Amygdala (tissue), 56 donors: ENCODE results near the gene NEAT1.

Experiments
- DNase-seq, 56 donors: peaks; one replicate each; lab custom pipeline; 2025; lab: John Stamatoyannopoulos, UW

The NEAT1 gene

DNA sequence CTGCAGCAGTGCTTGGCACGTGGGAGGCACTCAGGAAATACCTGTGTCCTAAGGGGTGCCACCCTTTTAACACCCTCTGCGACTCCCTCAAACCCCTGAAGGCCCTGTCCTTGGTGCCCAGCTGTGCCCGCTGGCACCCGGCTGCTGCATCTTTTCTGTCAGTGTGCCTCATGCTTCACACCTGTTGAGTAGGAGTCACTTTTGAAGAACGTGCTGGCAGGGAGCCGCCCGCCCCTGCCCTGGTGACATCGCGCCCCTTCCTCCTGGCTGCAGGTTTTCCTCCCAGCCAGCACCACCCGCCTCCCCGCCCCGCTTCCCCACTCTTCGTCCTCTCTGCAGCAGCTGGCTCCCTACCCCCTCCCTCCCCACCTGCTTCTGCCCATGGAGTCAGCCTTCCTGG lies 18.4 kb upstream of the NEAT1 start:
- DNase-seq, result no peak

DNA sequence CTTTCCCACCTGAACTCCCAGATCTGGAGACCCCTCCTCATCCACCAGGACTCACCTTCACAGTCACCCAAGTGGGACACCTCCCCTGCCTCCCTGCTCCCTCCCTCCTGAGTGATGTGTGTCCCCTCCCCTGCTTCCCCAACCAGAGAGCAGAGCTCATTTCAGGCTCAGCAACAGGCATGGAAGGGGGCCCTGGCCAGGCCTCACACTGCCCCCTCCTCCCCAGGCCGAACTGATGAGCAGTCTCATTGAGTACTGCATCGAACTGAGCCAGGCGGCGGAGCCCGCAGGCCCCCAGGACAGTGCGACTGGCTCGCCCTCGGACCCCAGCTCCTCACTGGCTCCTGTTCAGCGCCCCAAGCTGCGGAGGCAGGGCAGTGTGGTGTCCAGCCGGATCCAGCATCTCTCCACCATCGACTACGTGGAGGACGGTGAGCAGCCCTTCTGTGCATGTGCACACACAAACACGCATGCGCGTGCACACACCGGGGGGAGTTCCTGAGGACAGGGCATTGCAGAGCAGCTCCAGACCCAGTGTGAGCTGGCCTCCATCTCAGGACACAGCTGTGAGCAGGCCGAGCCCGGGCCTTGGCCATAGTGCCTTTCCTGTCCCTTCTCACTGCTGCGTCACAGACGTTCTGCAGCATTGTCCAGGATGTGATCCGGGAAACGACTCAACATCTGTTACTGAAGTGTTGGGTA lies 17.8 kb upstream of the NEAT1 start:
- DNase-seq, result no peak

GRCh38 chr11:65410936-65411680 lies 11.5 kb upstream of the NEAT1 start:
- DNase-seq, result no peak

DNA sequence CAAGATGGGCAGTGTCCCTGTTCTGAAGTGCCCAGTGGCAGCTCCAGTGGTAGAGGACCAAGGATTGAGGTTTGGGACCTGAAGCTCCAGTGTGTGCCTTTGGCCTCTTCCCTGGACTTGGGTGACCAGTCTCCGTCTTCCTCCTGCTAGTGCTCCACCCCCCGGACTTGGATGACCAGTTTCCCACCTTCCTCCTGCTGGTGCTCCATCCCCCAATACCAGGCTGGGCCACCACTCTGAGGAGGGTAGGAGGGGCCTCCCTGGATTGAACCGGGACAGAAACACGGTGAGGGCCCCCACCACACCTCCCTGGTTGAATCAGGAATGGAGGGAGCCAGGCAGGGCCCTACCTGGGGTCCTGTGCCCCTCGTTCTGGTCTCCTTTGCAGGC lies 10.9 kb upstream of the NEAT1 start:
- no peak for DNase-seq

DNA sequence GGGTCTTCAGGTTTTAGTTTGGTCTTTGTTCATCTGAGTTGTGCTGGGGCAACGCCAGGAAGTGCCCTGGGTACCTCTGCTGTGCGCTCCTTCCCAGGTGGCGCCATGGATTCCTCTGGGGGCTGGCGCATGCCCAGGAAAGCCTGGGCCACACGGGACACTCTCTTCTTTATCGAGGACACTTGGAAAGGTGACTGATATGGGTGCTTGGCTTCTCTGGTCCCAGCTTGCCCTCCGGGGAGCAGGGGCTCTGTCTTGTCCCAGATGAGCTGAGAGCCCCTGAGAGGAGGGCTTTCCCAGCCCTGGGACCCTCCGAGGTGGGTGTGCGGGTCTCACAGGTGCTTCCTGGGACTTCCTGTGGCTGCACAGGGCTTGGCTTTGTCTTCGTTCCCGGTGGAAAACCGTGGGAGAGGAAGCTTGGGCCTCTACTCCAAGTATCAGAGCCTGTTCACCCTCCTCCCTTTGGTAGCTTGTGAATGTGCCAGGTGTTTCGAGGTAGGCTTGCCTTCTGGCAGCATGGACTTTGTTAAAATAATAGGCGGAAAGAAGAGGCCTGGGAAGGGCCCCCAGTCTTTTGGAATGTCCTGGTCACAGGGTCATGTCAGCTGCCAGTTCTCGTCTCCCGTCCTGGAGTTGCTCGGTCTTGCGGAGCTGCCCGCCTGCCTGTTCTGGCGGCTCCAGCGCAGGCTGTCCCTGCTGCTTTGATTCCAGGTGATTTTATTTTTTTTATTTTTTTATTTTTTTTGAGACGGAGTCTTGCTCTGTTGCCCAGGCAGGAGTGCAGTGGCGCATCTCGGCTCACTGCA lies 10.1 kb upstream of the NEAT1 start:
- DNase-seq, result no peak

GRCh38 chr11:65413077-65413664 lies 9.4 kb upstream of the NEAT1 start:
- peak in 4 of 56 donors; percentile 7 to 41 (median 23) for DNase-seq

DNA sequence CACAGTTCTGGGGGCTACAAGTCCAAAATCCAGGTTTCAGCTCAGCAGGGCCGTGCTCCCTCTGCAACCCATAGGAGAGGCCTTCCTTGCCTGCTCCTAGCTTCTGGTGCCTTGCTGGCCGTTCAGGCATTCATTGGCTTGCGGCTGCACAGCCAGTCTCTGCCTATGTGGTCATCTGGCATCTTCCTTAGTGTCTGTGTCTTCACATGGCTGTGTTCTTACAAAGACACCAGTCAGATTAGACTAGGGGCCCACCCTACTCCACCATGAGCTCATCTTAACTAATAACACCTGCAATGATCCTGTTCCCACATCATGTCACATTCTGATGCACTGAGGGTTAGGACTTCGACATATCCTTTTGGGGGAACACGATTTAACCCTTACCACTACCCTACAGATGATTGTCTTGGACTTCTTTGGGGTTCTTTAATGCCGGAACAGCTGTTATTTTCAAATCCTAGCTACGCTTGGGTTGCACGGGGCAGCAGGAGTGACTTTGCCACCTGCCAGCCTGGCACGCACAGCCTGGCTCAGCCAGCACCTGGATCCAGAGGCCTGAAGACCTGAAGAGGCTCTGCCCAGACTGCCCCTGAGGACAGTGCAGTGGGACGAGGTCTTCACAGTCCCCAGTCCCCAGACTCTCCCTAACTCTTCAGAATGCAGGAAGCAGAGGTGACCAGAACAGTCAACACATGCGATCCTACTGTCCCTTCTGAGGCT lies 7.7 kb upstream of the NEAT1 start:
- peak in 3 of 56 donors; percentile 15 to 31 (median 16) for DNase-seq

DNA sequence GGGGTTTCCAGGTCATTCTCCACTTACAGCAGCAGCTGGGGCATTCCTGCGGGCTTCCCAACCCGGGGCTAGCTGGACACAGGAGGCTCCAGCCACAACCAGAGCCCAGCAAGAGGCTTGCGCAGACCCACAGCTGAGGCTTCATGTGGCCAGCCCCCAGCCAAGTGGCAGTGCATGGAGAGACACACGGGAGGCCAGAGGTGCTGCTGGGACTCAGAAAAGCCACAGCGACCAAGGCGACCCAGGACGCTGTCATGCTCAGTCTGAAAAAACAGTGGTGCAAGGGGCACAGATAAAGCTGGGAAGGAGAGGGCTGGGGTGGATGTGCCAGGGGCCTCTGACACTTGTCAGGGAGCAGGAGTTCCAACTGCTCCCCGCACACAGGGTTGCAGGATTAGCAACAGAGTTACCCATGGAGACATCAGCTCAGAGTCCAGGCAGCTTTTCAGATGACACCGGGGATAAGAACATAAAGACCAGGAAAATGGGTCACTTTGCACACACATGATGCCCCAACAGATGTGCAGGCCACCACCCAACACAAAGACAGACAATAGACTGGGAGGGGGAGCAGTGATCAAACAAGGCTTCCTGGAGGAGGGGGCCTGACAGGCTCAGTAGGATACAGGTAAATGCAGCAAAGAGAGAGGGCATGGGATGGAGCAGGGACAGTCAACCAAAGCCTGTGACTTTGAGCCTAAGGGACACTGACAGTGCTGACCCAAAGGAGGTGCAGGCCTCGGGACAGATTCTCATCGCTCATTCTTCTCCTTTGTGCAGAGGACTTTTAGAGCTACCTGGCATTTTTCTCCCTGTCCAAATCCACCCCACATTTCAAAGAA lies 6.9 kb upstream of the NEAT1 start:
- DNase-seq, result peak in 1 of 56 donors; percentile 46

DNA sequence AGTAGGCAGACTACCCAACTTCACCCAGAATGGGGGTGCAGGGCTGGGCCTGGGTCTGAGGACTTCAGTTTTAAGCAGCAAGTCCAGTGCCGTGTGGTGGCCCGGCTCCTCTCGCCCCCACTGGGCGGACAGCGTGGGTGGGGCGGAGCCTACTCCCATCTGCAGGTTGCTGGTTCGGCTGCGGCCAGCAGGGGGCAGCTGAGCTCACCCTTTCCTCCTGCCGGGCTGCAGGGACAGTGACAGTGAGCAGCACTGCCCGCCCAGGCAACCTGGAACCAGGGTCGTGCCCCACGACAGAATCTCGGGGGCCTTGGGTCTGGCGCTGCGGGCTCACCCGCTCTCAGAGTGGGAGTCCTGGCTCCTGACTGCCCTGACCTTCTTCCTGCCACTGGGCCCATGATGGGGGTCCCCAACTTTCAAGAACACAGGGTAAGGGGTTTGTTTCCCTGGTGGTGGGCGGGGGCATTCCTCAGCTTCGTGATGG lies 6.2 kb upstream of the NEAT1 start:
- peak in 54 of 56 donors; percentile 62 to 98 (median 86) for DNase-seq

GRCh38 chr11:65416841-65417701 lies 5.5 kb upstream of the NEAT1 start:
- DNase-seq, result peak in 2 of 56 donors; percentile 49 to 51

DNA sequence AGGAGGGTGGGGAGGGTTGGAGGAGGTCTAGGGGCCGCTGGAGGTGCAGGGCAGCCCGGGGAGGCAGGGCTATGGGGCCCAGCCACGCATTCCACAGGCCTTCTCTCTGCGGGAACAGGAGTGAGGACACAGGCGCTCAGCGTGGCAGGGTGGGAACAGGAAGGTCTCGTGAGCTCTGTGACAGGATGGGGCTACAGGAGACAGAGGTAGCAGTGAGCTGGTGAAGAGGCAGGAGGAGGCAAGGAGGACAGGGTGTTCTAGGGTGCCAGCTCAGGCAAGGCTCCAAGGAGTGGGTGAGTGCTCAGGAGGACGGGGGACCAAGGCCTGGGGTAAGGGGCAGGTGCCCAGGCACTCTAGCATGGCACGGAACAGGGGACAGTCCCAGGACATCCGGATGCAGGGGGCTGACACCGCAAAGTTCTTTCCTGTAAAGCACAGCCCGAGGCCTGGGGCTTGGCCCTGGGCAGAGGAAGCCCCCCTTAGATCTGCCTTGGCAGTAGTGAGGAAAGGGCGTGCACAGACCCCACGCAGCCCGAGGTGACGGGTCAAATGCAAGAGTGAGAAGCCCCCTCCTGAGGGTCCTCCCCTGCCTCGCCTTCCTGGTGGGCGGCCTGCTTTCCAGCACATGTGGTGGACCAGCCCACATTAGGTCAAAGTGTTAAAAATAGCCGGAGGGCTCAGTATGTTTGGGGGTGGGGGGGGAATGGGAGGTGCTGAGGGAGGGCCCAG lies 4.7 kb upstream of the NEAT1 start:
- DNase-seq, result peak in 2 of 56 donors; percentile 34 to 47

DNA sequence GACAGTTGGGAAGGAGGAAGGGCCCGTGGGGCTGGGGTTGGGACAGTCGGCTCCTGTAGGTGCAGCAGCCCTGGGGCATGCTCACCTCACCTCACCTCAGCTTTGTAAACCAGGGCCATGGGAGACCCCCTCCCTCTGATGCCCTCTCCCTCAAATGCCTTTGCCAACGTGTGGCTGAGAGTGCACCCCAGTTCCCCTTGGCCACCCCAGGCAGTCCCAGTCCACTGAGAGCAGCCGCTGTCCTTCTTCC lies 4.2 kb upstream of the NEAT1 start:
- no peak for DNase-seq

- peak; percentile 64 to 96 (median 88) for DNase-seq
Measured at GRCh38 chr11:65418681-65419459, 3.7 kb upstream of the NEAT1 start.

DNA sequence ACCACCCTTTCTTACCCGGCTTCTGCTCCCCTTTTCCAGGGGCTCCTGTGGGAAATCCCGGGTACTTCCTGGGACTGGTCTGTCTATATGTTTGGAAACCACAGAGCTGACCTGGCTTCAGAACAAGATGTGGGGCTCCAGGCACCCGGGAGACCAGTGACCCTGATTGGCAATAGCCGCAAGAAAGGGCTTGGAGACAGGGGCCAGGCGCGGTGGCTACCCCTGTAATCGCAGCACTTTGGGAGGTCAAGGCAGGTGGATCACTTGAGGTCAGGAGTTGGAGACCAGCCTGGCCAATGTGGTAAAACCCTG lies 3.2 kb upstream of the NEAT1 start:
- no peak for DNase-seq

DNA sequence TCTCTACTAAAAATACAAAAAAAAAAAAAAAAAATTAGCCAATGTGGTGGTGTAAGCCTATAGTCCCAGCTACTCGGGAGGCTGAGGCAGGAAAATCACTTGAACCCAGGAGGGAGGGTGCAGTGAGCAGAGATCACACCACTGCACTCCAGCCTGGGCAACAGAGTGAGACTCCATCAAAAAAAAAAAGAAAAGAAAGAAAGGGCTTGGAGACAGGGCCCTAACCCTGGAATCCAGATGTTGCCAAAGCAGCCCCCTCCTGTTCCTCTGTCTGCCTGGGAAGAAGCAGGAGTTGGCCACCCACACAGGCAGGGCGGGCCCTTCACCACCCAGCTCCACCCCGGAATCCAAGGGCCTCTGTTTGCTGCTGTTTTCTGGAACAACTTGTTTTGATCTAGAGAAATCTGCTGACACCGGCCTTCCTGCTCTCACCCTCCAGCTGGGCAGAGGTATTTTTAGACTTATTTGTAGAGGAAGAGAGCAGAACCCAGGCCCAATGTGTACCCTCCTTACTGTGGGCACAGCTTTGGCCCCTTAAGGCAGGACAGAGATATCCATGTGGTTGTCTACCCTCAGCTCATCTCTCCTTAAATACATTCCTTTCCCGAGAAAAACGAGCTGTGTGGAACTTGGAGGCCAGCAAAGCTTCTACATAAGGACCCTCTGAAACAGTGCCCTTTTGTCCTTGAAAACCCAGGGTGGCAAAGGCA lies 2.7 kb upstream of the NEAT1 start:
- peak in 53 of 56 donors; percentile 36 to 90 (median 75) for DNase-seq

GRCh38 chr11:65420506-65420905 lies 2.1 kb upstream of the NEAT1 start:
- no peak for DNase-seq
